GM12801 (cell line): ENCODE results near the gene FAM180A.

Experiments used
- CTCF ChIP-seq: IDR thresholded peaks from one replicate; pipeline ENCODE4 v1.5.1; 2011; ENCODE audit warnings: control low read depth; ENCODE audit not compliant: insufficient read length; ENCODE audit errors: extremely low read depth

Gene FAM180A

GRCh38 chr7:135684699-135685098, 63.9 kb downstream of the FAM180A start:
- TF ChIP-seq CTCF: no peak

- TF ChIP-seq CTCF: no peak
Measured at GRCh38 chr7:135684136-135684535, 64.5 kb downstream of the FAM180A start.

DNA sequence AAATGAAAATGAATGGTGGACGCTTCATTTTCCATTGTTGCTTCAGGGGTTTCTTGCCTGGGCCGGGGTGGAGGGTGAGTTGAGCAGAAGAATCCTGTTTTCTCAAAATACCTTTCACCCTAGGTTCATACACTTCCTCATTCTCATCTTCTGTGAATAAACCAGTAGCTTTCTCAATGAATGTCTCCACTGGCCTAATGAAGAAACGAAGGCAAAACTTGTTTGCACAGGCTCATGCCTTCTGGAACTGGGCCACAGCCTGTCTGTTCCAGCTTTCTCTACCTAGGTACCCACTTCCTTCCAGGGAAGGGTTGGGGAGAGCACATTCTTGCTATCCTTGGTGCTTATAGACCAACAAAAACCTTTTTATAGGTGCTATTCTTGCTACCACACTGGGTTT, 65.0 kb downstream of the FAM180A start:
- TF ChIP-seq CTCF: no peak

DNA sequence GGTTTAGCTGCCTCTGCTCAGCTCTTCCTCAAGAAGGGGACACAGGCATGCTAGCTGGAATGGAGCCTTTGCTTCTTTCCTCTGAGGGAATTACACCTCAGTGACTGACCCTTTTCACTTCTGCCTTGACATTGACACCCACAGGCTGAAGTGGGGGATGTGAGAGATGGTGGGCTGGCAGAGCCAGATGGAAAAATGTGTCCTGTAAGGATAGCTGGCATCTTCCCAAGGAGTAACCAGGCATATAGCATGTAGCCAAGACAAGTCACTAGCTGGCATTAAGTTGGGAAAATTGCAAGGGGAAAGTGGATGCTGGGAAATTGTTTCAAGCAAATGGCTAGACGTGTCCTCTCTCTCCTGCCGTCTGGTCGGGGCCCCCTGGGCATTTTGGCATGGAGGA, 66.4 kb downstream of the FAM180A start:
- no peak for TF ChIP-seq CTCF

DNA sequence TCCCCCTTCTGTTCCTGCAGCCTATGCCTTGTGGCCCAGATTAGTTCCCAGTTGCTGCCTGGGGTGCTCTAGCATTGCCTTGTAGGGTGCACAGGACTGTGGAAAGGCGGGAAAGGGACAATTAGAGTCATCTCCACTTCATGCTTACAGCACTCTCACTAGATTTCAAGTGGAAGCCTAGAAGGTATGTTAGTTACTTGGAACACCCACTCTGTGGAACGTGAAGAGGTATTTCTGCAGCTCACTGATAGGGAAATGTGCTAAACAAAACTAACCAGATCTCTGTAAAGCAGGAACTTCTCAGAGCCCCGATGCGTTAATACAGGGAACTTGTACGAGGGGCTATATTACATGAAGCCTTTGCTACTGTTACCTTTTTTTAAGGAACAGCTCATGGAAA, 66.9 kb downstream of the FAM180A start:
- no peak for TF ChIP-seq CTCF
